Stimulated activated naive CD8-positive, alpha-beta T cell treated with anti-CD3 and anti-CD28 coated beads, Interleukin-15, Interleukin-2, amounts not matched to agents 100 U/mL and 50 U/mL, for 24 hours (primary cell): ENCODE results near the gene ATP2C2.
A peak's percentile ranks its signal among the peaks of the same experiment; 100 is the strongest.
"Not testable (repeated sequence)": the region's sequence is repeated elsewhere in the genome, so short reads cannot be mapped to it uniquely, and the experiment has no call there.

Experiments used
- ATAC-seq: fragments of 150-1000 bp; cut with Tn5 transposase; one replicate; pipeline ENCODE4 v1.10.0; 2021
- DNase-seq: peaks from one replicate; pipeline ENCODE4 v3.0.0; 2021

Gene ATP2C2

GRCh38 chr16:84368308-84368996 lies at the start of gene ATP2C2:
Gene ATP2C2 (plus strand): TSS chr16:84368538. CDS start chr16:84368616, 78 bp downstream.
- DNase-seq: no peak

GRCh38 chr16:84319146-84319760 lies 49.1 kb upstream of the ATP2C2 start:
- ATAC-seq (no peak), DNase-seq (no peak)

More at GRCh38 chr16:84368308-84368996, at the start of gene ATP2C2:
- ATAC-seq: no peak

GRCh38 chr16:84320511-84320910 lies 47.8 kb upstream of the ATP2C2 start:
- DNase-seq (no peak), ATAC-seq (no peak)

GRCh38 chr16:84321932-84322331 lies 46.4 kb upstream of the ATP2C2 start:
- DNase-seq (no peak), ATAC-seq (no peak)

GRCh38 chr16:84322749-84323148 lies 45.6 kb upstream of the ATP2C2 start:
- no peak for DNase-seq

GRCh38 chr16:84323606-84324005 lies 44.7 kb upstream of the ATP2C2 start:
- DNase-seq: no peak
- ATAC-seq: no peak

More at GRCh38 chr16:84322749-84323148, 45.6 kb upstream of the ATP2C2 start:
- no peak for ATAC-seq

GRCh38 chr16:84324434-84325262 lies 43.7 kb upstream of the ATP2C2 start:
- no peak for DNase-seq
- ATAC-seq: peak; percentile 69

- ATAC-seq: no peak
These were observed 41.8 kb upstream of the ATP2C2 start for GRCh38 chr16:84326545-84326944.

GRCh38 chr16:84327926-84328505 lies 40.3 kb upstream of the ATP2C2 start:
- no peak for ATAC-seq
- DNase-seq: no peak

More at GRCh38 chr16:84326545-84326944, 41.8 kb upstream of the ATP2C2 start:
- no peak for DNase-seq

GRCh38 chr16:84329016-84329415 lies 39.3 kb upstream of the ATP2C2 start:
- ATAC-seq: no peak
- DNase-seq: no peak

- ATAC-seq (no peak), DNase-seq (no peak)
These were observed 38.3 kb upstream of the ATP2C2 start for GRCh38 chr16:84329843-84330684.

GRCh38 chr16:84330685-84331050 lies 37.7 kb upstream of the ATP2C2 start:
- DNase-seq (no peak), ATAC-seq (no peak)

- DNase-seq (no peak), ATAC-seq (no peak)
These were observed 36.1 kb upstream of the ATP2C2 start for GRCh38 chr16:84331998-84332780.

GRCh38 chr16:84332975-84333684 lies 35.2 kb upstream of the ATP2C2 start:
- ATAC-seq: no peak
- DNase-seq: no peak

GRCh38 chr16:84334058-84334457 lies 34.3 kb upstream of the ATP2C2 start:
- no peak for ATAC-seq
- no peak for DNase-seq

- ATAC-seq (no peak), DNase-seq (no peak)
These were observed 33.9 kb upstream of the ATP2C2 start for GRCh38 chr16:84334482-84334881.

GRCh38 chr16:84337236-84337635 lies 31.1 kb upstream of the ATP2C2 start:
- DNase-seq, ATAC-seq: not testable (repeated sequence)

- no peak for ATAC-seq
These were observed 29.0 kb upstream of the ATP2C2 start for GRCh38 chr16:84339311-84339710.

GRCh38 chr16:84339766-84340165 lies 28.6 kb upstream of the ATP2C2 start:
- DNase-seq (no peak), ATAC-seq (no peak)

More at GRCh38 chr16:84339311-84339710, 29.0 kb upstream of the ATP2C2 start:
- DNase-seq: no peak
